GM18499 (cell line): ENCODE results near the gene GPS1.

Source experiments
- ATAC-seq: cut with Tn5 transposase; IDR thresholded peaks from one replicate; pipeline ENCODE4 v1.9.1; 2021; ENCODE audit warnings: moderate number of reproducible peaks; ENCODE audit not compliant: insufficient read depth, unreplicated experiment

The GPS1 gene

DNA sequence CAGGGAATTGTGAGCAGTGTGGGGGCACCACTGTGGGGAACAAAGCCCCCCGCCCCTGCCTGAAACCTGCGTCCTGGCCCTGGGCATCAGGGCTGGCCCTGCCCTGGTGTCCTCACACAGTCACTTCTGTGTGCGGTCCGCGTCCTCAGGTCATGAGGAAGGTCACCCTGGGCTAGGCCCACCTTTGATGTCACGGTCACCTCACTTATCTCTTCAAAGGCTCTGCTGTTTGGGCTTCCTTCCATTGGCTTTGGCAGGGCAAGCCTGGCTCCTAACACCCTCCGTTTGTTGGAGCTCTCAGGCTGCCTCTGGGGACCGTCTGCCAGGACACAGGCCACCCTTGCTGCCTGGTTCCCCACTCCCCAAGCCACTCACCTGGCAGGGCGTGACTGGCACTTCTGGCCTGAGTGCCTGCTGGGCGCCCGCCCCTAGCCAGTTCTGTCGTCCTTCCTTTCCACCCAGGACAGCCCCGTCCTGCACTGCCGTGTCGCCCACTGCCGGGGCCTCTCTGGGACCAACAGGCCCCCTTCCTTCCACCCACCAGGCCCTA is 37.9 kb upstream of the GPS1 start:
- ATAC-seq: no peak

DNA sequence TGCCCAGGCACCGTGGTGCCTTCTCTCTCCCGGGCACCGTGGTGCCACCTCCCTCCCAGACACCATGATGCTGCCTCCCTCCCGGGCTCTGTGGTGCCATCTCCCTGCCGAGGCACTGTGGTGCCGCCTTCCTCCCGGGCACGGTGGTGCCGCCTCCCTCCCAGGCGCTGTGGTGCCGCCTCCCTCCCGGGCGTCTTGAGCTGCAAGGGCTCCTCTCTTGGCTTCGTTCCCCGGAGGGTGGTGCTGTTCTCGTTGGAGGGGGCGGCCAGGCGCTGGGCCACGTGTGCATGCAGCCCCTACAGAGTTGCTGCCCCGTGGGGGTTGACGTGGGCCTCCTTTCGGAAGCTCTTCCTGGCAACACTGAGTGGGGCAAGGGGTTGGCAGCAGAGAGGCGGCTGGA is 37.3 kb upstream of the GPS1 start:
- ATAC-seq: no peak

DNA sequence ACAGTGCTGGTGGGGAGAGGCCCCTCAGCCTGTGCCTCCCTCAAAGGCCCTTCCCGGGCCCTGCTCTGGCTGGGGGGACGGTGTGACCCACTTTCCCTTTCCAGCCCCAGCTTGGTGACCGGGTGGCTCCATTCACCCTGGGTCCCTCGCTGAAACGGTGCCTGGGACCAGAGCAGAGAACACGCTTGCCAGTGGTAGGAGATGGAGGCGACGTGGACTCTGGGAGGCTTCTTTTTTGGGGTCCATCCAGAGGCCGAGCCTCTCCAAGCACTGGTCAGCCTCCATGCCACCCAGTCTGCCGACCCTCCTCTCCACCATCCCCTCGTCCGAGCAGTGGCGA is 36.8 kb upstream of the GPS1 start:
- no peak for ATAC-seq

GRCh38 chr17:82015311-82015971 is 36.3 kb upstream of the GPS1 start:
- no peak for ATAC-seq

DNA sequence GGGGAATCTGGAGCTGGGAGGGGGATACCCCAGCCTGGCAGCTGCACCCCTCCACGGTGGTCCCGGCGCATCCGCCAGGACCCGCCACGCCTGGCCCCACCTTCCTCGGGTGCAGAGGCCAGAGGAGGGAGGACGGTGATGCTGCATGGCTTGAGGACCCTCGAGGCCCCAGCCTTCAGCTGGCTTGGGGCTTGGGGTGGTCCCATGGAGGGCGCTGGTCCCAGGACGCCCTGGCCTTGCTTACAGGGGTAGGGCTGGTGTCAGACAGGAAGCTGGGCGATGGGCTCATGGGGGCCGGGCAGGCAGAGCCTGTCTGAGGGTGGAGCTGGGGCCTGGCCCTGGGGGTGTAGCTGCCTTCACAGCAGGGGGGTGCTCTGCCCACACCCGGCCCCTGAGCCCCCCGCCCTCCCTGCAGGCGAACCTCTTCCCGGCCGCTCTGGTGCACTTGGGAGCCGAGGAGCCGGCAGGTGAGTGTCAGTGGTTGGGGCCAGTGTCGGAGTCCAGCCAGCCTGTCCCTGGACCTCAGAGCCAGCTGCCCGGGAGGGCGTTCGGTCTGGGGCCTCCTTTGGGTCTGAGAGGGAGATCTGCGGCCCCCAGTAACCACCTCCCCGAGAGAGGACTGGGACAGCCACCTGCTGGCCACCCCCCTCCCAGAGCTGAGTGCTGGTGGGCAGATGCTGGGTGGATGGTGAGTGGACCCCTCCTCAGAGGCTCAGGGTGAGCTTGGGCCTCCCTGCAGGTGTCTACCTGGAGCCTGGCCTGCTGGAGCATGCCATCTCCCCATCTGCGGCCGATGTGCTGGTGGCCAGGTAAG is 35.4 kb upstream of the GPS1 start:
- ATAC-seq: no peak

GRCh38 chr17:82016875-82017459 is 34.7 kb upstream of the GPS1 start:
- ATAC-seq: no peak

- ATAC-seq: no peak
Observed at GRCh38 chr17:82017612-82018151, 34.0 kb upstream of the GPS1 start.

DNA sequence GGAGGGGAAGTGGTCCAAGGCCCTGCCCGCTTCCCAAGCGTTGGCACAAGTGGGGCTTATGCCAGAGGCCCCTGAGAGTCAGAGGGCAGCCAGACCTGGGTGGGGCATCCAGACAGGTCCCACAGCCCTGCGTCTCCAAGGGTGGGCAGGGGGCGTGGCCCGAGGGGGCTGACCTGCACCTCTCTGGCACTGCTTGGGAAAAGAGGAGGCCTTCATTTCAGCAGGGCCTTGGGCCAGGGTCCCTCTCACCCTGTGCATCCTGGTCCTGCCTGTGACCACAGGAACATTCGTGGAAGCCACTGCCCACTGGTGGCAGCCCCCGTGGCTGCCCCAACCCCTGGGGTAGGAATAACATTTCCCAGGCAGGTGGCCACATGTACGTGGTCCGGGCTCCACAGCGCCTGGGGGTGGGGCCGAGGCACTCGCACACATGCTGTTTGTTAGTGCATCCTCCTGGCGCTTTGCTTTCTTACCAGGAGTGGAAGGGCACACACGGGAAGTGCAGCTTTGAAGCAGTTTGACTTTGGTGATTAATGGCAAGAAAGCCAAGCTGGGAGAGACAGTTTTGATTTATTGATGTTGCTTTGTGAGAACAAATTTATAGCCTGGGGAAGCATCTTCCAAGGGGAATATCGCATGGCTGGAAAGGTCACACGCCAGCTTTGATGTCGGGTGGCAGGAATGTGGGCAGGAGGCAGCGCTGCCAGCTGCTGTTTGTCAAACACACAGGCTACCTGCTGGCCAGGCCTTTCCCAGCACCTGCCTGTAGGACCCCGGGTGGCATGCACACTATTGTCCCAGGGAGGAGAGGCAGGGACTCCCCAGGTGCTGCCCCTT is 33.3 kb upstream of the GPS1 start:
- no peak for ATAC-seq

DNA sequence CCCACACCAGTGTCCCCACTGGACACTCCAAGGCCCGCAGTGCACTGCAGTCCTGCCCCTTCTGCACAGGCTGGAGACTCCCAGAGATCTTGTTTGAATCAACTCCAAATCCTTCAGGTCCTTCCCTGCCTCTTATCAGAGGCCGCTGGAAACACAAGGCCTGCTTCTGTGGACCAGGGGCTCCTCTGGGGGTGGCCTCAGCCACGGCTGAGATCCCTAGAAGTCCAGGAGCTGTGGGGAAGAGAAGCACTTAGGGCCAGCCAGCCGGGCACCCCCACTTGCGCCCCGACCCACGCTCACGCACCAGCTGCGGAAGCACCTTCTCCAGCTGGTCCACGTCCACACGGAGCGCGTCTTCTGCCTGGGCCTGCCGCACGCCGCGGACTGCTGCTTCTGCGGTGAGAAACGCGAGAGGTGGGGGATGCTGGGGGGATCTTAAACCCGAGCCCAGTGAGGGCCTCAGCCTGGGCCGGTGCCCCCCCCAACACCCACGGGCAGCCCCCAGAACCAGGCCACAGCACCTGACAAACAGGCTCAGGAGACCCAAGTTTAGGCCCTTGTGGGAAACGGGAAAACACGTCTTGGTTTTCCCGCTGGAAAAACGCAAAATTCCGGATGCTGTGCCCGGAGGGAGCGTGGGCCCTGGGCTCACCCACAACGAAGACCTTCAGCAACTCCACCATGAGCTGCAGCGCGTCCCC is 32.6 kb upstream of the GPS1 start:
- no peak for ATAC-seq

DNA sequence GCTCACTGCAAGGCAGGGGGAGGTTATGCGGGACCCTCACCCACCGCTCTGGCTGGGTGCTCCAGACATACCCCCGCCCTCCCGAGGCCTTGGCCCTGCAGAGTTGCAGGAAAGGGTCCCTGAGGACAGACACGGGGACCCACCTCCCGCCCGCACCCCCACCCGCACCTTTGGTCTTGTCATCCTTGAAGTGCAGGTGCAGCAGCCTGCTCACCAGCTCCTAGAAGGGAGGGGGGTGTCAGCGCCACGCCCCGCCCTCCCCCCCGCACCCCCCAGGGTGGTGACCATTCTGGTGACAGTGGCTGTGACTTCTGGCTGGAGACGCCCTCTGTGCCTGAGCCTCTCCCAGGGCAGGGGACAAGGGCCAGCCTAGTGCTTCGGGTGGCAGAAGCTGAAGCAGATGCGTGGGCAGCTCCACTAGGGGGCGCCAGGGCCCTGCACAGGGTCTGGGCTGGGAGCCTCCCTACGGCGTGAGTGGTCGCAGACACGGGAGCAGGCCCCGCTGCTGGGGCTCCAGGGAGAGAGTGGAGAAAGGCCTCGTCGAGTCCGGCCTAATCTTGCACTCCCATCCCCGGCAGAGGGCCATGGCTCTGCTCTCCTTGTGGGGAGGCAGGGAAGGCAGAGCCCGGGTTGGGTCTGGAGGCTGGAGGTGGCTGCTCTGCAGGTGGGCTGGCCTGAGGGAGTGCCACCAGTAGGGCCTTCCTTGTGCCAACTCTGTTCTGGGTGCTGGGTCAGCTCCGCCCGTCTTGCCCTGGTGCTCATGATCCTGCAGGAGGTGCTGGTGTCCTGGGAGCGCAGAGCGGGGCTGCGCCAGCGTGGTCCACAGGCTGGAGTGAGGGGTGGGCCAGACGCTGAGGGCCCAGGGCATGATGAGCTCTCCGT is 31.8 kb upstream of the GPS1 start:
- ATAC-seq: no peak

DNA sequence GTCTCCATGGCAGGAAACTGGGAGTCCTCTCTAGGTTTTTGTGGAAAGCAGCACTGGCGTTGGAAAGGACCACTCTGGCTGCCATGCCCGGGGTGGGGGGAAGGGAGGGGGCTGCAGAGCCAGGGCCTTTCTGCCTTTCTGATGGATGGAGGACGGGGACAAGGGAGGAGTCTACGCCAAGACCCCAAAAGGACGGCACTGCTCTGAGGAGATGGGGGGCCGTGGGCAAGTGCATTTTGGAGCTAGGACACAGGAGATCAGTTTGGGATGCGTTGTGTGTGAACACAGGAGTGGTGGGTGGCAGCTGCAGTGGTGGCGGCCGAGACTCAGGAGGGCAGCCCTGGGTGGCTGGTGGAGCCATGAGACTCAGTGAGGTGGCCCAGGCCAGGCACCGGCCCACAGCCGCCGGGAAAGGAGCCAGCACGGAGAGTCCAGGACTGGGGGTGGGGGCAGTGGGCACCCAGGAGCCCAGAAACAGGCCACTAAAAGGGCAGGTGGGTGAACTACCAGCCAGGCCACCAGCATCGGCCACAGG is 31.1 kb upstream of the GPS1 start:
- no peak for ATAC-seq

GRCh38 chr17:82021107-82021899 is 30.4 kb upstream of the GPS1 start:
- no peak for ATAC-seq

GRCh38 chr17:82021900-82022309 is 29.8 kb upstream of the GPS1 start:
- no peak for ATAC-seq

DNA sequence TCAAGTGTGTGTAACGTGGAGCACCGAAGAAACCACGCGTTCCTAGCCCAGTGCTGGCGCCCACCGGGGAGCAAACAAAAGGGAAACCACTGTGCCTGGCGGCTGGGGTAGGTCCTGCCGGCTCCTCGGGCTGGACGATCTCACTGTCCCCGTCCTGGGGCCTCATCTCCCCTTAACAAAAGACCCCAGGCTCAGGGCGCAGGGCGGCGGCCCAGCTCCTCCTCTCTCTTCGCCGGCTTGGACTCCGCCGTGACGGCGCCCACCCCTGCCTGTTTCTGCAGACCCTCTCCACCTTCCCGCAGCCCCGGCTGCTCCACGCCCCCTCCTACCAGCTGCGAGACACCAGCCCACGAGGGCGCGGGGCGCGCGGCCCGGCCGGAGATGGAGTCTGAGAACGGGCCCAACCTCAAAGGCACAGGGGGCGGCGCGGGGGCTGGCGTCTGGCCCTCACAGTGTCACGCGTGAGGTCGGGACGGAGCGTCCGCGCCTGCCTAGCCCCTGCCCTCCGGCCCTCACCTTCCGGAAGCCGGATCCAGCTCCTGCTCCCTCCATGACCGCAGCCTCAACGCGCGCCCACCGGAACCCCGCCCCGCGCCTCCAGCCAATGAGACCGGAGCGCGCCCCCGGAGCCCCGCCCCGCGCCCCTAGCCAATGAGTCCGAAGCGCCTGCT is 29.3 kb upstream of the GPS1 start, which contains the start of gene CENPX:
Gene CENPX, minus strand, starts transcription at position 569 of the 671 bp plus-strand sequence. Its CDS starts 17 bp downstream, at position 552.
- peak; percentile 5 for ATAC-seq

GRCh38 chr17:82022981-82023446 is 28.7 kb upstream of the GPS1 start, which contains the start of gene LRRC45:
Gene LRRC45, plus strand, starts transcription at chr17:82023305. Its CDS starts 339 bp downstream, at chr17:82023644.
- ATAC-seq: peak; percentile 58

DNA sequence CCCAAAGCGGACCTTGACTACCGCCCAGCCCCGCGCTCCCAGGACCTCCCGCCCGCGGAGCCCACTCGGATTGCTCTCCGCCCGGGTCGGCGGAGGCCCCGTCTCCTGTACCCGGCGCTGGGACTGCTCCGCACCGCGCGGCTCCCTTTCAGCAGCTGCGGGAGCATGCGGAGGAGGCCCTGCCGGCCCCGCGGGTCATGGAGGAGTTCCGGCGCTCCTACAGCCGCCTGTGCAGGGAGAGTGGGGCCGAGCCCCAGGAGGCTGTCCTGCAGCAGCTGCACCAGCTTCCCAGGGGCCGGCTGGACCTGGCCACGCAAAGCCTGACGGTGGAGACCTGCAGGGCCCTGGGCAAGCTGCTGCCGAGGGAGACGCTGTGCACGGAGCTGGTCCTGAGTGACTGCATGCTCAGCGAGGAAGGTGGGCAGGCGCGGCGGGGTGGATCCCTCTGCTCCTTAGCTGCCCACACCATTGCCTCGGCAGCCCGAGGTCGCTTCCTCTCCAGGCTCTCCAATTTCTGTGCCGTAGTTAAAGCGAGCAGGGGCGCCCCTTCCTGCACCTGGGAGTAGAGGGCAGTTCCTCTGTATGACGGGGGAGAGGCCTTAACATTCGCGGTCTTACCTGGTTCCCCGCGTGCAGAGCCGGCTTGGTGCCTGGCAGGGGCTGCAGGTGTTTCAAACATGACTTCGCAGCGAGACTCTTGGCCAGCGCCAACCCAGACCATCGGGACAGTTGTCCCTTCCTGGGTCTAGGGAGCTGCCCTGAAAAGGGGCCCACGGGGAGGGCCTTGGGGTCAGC is 28.1 kb upstream of the GPS1 start:
- no peak for ATAC-seq
